SJCRH30 (cell line): ENCODE results near the gene APEH. TPM values are rescaled to one million over a fixed set of nuclear protein-coding genes. Genes with fewer than 3 reads are reported as not detected.

Experiments used
- DNase-seq, 2 experiments: peaks; one replicate each; pipeline ENCODE4 v3.0.0-alpha.2; 2015 to 2020
- H3K27ac ChIP-seq: fragments of 250-450 bp; sonication (Bioruptor Pico); 2 replicates; pipeline ENCODE4 v1.5.1; 2020; ENCODE audit warnings: mild to moderate bottlenecking, moderate library complexity
- H3K27me3 ChIP-seq: fragments of 250-450 bp; sonication (Bioruptor Pico); 2 replicates; pipeline ENCODE4 v1.5.1; 2020; ENCODE audit warnings: mild to moderate bottlenecking, moderate library complexity
- H3K36me3 ChIP-seq: fragments of 250-450 bp; sonication (Bioruptor Pico); 2 replicates; pipeline ENCODE4 v1.5.1; 2020; ENCODE audit warnings: mild to moderate bottlenecking, moderate library complexity
- H3K4me1 ChIP-seq: fragments of 250-450 bp; sonication (Bioruptor Pico); 2 replicates; pipeline ENCODE4 v1.5.1; 2020; ENCODE audit warnings: mild to moderate bottlenecking, moderate library complexity
- H3K4me3 ChIP-seq: fragments of 250-450 bp; sonication (Bioruptor Pico); 2 replicates; pipeline ENCODE4 v1.5.1; 2020; ENCODE audit warnings: mild to moderate bottlenecking, moderate library complexity
- H3K9me3 ChIP-seq: fragments of 250-450 bp; sonication (Bioruptor Pico); replicated peaks from 2 replicates; pipeline ENCODE4 v1.5.1; 2020; ENCODE audit warnings: mild to moderate bottlenecking, moderate library complexity
- total RNA-seq: library from RNA; depleted of rRNA; stranded (reverse); fragments of >200 nt; shearing (Covaris generic); gene quantifications from 2 replicates; pipeline ENCODE4 v1.2.3, GENCODE V29; 2014

Gene APEH
- total RNA-seq, 1 experiment from 2014 or later, result 61.8 TPM

GRCh38 chr3:49642708-49643145 lies 31.4 kb upstream of the APEH start:
- H3K36me3 ChIP-seq, result no peaks in the 10 kb centered on the region
- no peak for DNase-seq

DNA sequence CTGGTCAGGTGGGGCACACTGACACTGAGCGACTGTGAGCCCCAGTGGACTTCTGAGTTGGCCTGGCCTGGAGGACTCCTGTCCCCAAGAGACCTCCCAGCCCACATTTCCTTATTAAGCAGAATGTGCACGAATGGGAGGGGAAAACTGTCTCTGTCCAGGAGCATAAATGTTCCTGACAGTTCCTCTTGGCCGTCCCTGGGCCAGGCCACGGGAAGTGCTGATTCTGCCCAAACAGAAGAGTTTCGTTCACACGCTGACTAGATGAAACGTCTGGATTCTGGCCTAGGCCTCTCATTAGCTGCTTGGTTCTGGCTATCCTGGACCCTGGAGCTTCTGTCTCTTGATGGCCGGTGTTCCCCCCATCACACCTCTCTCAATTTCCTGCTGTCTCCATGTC lies 29.5 kb upstream of the APEH start:
- no peak overlapping the region for H3K27ac ChIP-seq
- H3K36me3 ChIP-seq, result no peaks in the 10 kb centered on the region
- no peak for DNase-seq
- H3K4me1 ChIP-seq, result no peaks in the 10 kb centered on the region
- no peak overlapping the region for H3K4me3 ChIP-seq
- no peaks in the 10 kb centered on the region for H3K27me3 ChIP-seq
- no peaks in the 10 kb centered on the region for H3K9me3 ChIP-seq

More at GRCh38 chr3:49642708-49643145, 31.4 kb upstream of the APEH start:
- no peaks in the 10 kb centered on the region for H3K27me3 ChIP-seq
- H3K4me3 ChIP-seq, result no peak overlapping the region
- H3K9me3 ChIP-seq, result no peaks in the 10 kb centered on the region
- no peak overlapping the region for H3K27ac ChIP-seq
- no peaks in the 10 kb centered on the region for H3K4me1 ChIP-seq

DNA sequence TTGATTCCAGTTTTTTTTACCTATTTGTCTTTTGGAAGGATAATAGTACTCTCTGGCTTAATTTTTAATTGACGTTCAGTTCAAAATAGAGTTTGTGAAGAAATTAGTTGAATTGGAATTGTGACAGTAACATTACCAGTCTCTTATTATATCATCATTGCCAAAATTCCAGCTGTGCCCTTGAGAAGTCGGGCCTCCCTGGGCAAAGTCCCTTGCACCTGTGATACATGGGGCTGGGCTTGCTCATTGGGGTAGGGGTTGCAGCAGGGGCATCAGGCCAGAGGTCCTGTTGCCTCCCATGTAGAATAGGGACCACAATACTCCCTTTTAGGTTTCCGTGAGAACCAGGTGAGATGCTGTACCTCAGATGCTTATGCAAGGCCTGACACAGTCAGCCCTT lies 27.9 kb upstream of the APEH start:
- H3K27ac ChIP-seq, result no peak overlapping the region
- no peaks in the 10 kb centered on the region for H3K27me3 ChIP-seq
- no peak for DNase-seq
- no peaks in the 10 kb centered on the region for H3K4me1 ChIP-seq
- no peak overlapping the region for H3K4me3 ChIP-seq
- no peaks in the 10 kb centered on the region for H3K36me3 ChIP-seq
- no peaks in the 10 kb centered on the region for H3K9me3 ChIP-seq

GRCh38 chr3:49647741-49648140 lies 26.4 kb upstream of the APEH start:
- Histone ChIP-seq H3K36me3 (no peaks in the 10 kb centered on the region), H3K9me3 (no peaks in the 10 kb centered on the region), H3K4me1 (no peaks in the 10 kb centered on the region), H3K27me3 (no peaks in the 10 kb centered on the region), H3K27ac (no peak overlapping the region), H3K4me3 (no peak overlapping the region)
- DNase-seq, result no peak

DNA sequence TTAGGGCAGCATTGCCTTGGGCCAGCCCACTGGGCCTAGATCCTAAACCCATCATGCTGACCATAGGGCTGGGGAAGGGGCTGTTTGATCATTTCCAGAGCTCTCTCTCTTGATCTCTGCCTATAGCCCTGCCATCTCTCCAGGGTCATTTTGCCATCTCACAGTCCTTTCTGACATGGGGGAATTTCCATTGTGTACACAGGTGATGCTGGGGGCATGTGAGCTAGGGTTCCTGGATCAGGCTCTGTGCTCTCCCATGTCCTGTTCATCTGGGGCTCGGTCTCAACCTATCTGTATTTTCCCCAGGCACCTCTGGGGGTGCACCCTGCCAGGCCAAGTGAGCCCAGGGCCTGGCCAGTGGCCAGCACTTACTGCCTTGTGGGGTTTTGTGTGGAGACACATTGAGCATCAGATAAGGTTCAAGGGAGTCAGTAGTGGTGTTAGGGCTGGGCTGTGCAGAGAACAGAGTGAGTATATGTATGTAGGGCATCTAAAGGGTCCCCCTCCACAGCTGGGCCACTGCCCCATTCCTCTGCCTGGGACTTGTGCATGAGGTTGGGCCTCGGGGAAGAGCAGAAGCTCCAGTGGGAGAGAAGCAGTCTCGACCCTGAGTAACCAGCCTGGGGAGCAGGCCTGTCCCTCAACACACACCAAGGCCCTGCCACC lies 25.7 kb upstream of the APEH start:
- Histone ChIP-seq H3K27ac (no peak overlapping the region), H3K9me3 (no peaks in the 10 kb centered on the region), H3K4me3 (no peak overlapping the region), H3K27me3 (no peaks in the 10 kb centered on the region), H3K4me1 (no peaks in the 10 kb centered on the region), H3K36me3 (no peaks in the 10 kb centered on the region)
- no peak for DNase-seq

GRCh38 chr3:49649576-49649975 lies 24.6 kb upstream of the APEH start:
- Histone ChIP-seq H3K4me3 (no peak overlapping the region), H3K9me3 (no peaks in the 10 kb centered on the region), H3K4me1 (no peaks in the 10 kb centered on the region), H3K36me3 (no peaks in the 10 kb centered on the region), H3K27me3 (no peaks in the 10 kb centered on the region), H3K27ac (no peak overlapping the region)
- DNase-seq, result no peak

DNA sequence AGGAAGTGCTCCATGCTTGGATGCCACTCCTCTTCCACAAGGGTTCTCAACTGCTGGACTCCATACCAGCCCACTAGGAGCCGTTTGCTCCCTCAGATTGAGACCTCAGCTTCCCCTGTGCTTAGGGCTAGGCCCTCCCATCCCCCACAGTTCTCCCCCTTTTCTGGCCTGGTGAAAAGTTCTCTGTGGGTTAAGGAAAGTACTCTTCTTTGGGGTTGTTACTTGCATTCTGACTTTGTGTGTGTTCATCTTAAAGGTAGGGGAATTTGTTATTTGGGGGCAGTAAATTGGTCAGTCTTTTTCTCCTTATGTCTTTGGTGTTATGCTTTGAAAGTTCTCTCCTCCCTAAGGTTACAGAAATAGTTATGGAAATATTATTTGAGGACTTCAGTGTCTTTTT lies 24.0 kb upstream of the APEH start:
- H3K4me3 ChIP-seq, result no peak overlapping the region
- no peaks in the 10 kb centered on the region for H3K36me3 ChIP-seq
- H3K27me3 ChIP-seq, result no peaks in the 10 kb centered on the region
- H3K9me3 ChIP-seq, result no peaks in the 10 kb centered on the region
- H3K27ac ChIP-seq, result no peak overlapping the region
- no peak for DNase-seq
- H3K4me1 ChIP-seq, result no peaks in the 10 kb centered on the region

- DNase-seq, result no peak
- Histone ChIP-seq H3K9me3 (no peaks in the 10 kb centered on the region), H3K27me3 (no peaks in the 10 kb centered on the region), H3K27ac (no peak overlapping the region), H3K4me3 (no peak overlapping the region), H3K4me1 (no peaks in the 10 kb centered on the region), H3K36me3 (no peaks in the 10 kb centered on the region)
Measured at GRCh38 chr3:49650637-49651036, 23.5 kb upstream of the APEH start.

- Histone ChIP-seq H3K4me1 (no peaks in the 10 kb centered on the region; the same call in 1 of the 2 replicates), H3K36me3 (no peaks in the 10 kb centered on the region), H3K9me3 (no peaks in the 10 kb centered on the region), H3K4me3 (no peak overlapping the region), H3K27me3 (no peaks in the 10 kb centered on the region), H3K27ac (no peak overlapping the region)
- no peak for DNase-seq
Measured at GRCh38 chr3:49652218-49652902, 21.8 kb upstream of the APEH start.

GRCh38 chr3:49652903-49653415 lies 21.2 kb upstream of the APEH start:
- no peaks in the 10 kb centered on the region for H3K27me3 ChIP-seq
- H3K4me3 ChIP-seq, result no peak overlapping the region
- no peaks in the 10 kb centered on the region; the same call in 1 of the 2 replicates for H3K4me1 ChIP-seq
- DNase-seq, result no peak
- no peaks in the 10 kb centered on the region for H3K36me3 ChIP-seq
- no peak overlapping the region for H3K27ac ChIP-seq
- H3K9me3 ChIP-seq, result no peaks in the 10 kb centered on the region

DNA sequence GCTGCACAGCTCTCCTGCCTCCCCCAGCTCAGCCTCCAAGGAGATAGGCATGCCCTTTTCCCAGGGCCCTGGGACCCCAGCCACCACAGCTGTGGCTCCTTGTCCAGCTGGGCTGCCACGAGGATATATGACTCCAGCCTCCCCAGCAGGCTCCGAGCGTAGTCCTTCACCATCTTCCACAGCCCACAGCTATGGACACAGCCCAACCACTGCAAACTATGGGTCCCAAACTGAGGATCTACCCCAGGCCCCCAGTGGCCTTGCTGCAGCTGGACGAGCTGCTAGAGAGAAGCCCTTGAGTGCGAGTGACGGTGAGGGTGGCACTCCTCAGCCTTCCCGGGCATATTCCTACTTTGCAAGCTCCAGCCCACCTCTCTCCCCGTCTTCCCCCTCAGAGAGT lies 20.5 kb upstream of the APEH start:
- Histone ChIP-seq H3K4me3 (no peak overlapping the region), H3K27me3 (no peaks in the 10 kb centered on the region), H3K9me3 (no peaks in the 10 kb centered on the region), H3K4me1 (no peaks in the 10 kb centered on the region; the same call in 1 of the 2 replicates), H3K27ac (no peak overlapping the region), H3K36me3 (no peaks in the 10 kb centered on the region)
- no peak for DNase-seq

DNA sequence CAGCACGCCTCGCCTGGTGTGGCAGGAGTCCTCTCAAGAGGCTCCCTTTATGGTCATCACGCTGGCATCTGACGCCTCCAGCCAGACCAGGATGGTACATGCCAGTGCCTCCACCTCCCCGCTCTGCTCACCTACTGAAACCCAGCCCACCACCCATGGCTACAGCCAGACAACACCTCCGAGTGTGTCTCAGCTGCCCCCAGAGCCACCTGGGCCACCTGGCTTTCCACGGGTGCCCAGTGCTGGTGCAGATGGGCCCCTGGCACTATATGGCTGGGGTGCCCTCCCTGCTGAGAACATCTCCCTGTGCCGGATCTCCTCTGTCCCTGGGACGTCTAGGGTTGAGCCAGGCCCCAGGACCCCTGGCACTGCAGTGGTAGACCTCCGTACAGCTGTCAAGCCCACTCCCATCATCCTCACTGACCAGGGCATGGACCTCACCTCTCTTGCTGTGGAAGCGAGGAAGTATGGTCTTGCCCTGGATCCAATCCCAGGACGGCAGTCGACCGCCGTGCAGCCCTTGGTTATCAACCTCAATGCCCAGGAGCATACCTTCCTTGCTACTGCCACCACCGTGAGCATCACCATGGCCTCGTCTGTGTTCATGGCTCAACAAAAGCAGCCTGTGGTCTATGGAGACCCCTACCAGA lies 19.9 kb upstream of the APEH start:
- H3K27me3 ChIP-seq, result no peaks in the 10 kb centered on the region
- H3K9me3 ChIP-seq, result no peaks in the 10 kb centered on the region
- no peak for DNase-seq
- H3K36me3 ChIP-seq, result no peaks in the 10 kb centered on the region
- H3K4me1 ChIP-seq, result no peaks in the 10 kb centered on the region; the same call in 1 of the 2 replicates
- no peak overlapping the region for H3K27ac ChIP-seq
- no peak overlapping the region for H3K4me3 ChIP-seq

- no peaks in the 10 kb centered on the region for H3K9me3 ChIP-seq
- H3K27me3 ChIP-seq, result no peaks in the 10 kb centered on the region
- no peak for DNase-seq
- H3K4me1 ChIP-seq, result no peaks in the 10 kb centered on the region; the same call in 1 of the 2 replicates
- H3K4me3 ChIP-seq, result no peak overlapping the region
- H3K36me3 ChIP-seq, result no peaks in the 10 kb centered on the region
- H3K27ac ChIP-seq, result no peak overlapping the region
Measured at GRCh38 chr3:49654955-49655556, 19.1 kb upstream of the APEH start.

GRCh38 chr3:49655731-49656285 lies 18.3 kb upstream of the APEH start:
- Histone ChIP-seq H3K27me3 (no peaks in the 10 kb centered on the region), H3K4me1 (no peaks in the 10 kb centered on the region; the same call in 1 of the 2 replicates), H3K9me3 (no peaks in the 10 kb centered on the region), H3K27ac (no peak overlapping the region), H3K36me3 (no peaks in the 10 kb centered on the region), H3K4me3 (no peak overlapping the region)
- DNase-seq, result no peak
